Chondrocyte (in vitro differentiated cells): Measurements from ENCODE around the gene S100A14. TPM values are rescaled to one million over a fixed set of nuclear protein-coding genes. Genes with fewer than 3 reads are reported as not detected.
A peak's percentile ranks its signal among the peaks of the same experiment; 100 is the strongest.

ENCODE experiments used
- DNase-seq: peaks from one replicate; pipeline ENCODE4 v3.0.0; 2021; ENCODE audit warnings: mixed read lengths, low spot score
- H3K27ac Mint-ChIP-seq: one replicate; pipeline ENCODE4 v1.8.0; 2021; ENCODE audit warnings: mild to moderate bottlenecking, moderate library complexity, mixed read lengths; ENCODE audit not compliant: unreplicated experiment
- H3K27me3 Mint-ChIP-seq: 2 replicates; pipeline ENCODE4 v1.8.0; 2021; ENCODE audit warnings: low read depth, mixed read lengths
- H3K36me3 Mint-ChIP-seq: 2 replicates; pipeline ENCODE4 v1.8.0; 2021; ENCODE audit warnings: low read depth, mixed read lengths
- H3K4me1 Mint-ChIP-seq: 2 replicates; pipeline ENCODE4 v1.8.0; 2021; ENCODE audit warnings: low read depth, mild to moderate bottlenecking, mixed read lengths
- H3K4me3 Mint-ChIP-seq: one replicate; pipeline ENCODE4 v1.8.0; 2021; ENCODE audit warnings: mild to moderate bottlenecking, moderate library complexity, mixed read lengths; ENCODE audit not compliant: unreplicated experiment
- H3K9me3 Mint-ChIP-seq: 2 replicates; pipeline ENCODE4 v1.8.0; 2021; ENCODE audit warnings: low read depth, mixed read lengths
- CTCF ChIP-seq: fragments of 200-600 bp; sonication (generic); IDR thresholded peaks from 2 replicates; pipeline ENCODE4 v1.5.0; 2021; ENCODE audit warnings: antibody characterized with exemption, mild to moderate bottlenecking, moderate library complexity
- total RNA-seq: library from RNA; stranded (reverse); gene quantifications from 3 replicates; pipeline ENCODE4 v1.2.1, GENCODE V29; 2021

Gene S100A14
- total RNA-seq, 1 donor from 2014 or later = not detected

- DNase-seq = peak; percentile 30
- H3K9me3 Mint-ChIP-seq = no peaks in the 10 kb centered on the region
- no peak overlapping the region for H3K4me3 Mint-ChIP-seq
- H3K4me1 Mint-ChIP-seq = peaks cover 71% of the 10 kb centered on the region
- peak overlapping the region; percentile 76 for H3K27ac Mint-ChIP-seq
- no peaks in the 10 kb centered on the region for H3K27me3 Mint-ChIP-seq
- peaks cover 5% of the 10 kb centered on the region for H3K36me3 Mint-ChIP-seq
- TF ChIP-seq CTCF = no peak
Observed at GRCh38 chr1:153631047-153632022, 15.2 kb upstream of the S100A14 start.

- peak; percentile 77 for DNase-seq
- Mint-ChIP-seq H3K27ac (peak overlapping the region; percentile 81), H3K36me3 (peaks cover 4% of the 10 kb centered on the region), H3K27me3 (no peaks in the 10 kb centered on the region), H3K9me3 (no peaks in the 10 kb centered on the region), H3K4me1 (peaks cover 76% of the 10 kb centered on the region), H3K4me3 (no peak overlapping the region)
- no peak for TF ChIP-seq CTCF
Observed at GRCh38 chr1:153630384-153630783, 14.3 kb upstream of the S100A14 start.

GRCh38 chr1:153629971-153630370, 13.8 kb upstream of the S100A14 start:
- Mint-ChIP-seq H3K27ac (peak overlapping the region; percentile 81), H3K9me3 (no peaks in the 10 kb centered on the region), H3K36me3 (peaks cover 2% of the 10 kb centered on the region), H3K4me3 (no peak overlapping the region), H3K4me1 (peaks cover 78% of the 10 kb centered on the region), H3K27me3 (no peaks in the 10 kb centered on the region)
- TF ChIP-seq CTCF = no peak
- peak; percentile 64 for DNase-seq

- Mint-ChIP-seq H3K4me3 (no peak overlapping the region), H3K9me3 (no peaks in the 10 kb centered on the region), H3K27ac (peak overlapping the region; percentile 81), H3K4me1 (peaks cover 80% of the 10 kb centered on the region), H3K36me3 (peaks cover under 1% of the 10 kb centered on the region), H3K27me3 (no peaks in the 10 kb centered on the region)
- peak; percentile 64 for DNase-seq
- TF ChIP-seq CTCF = no peak
Observed at GRCh38 chr1:153629343-153629665, 13.2 kb upstream of the S100A14 start.

- TF ChIP-seq CTCF = no peak
- Mint-ChIP-seq H3K4me3 (no peak overlapping the region), H3K27ac (peak overlapping the region; percentile 14)
Observed at GRCh38 chr1:153628638-153629342, 12.7 kb upstream of the S100A14 start.

More at GRCh38 chr1:153628638-153629342, 12.7 kb upstream of the S100A14 start:
- Mint-ChIP-seq H3K27me3 (no peaks in the 10 kb centered on the region), H3K36me3 (peaks cover 5% of the 10 kb centered on the region), H3K4me1 (peaks cover 81% of the 10 kb centered on the region), H3K9me3 (no peaks in the 10 kb centered on the region)
- DNase-seq = peak; percentile 60
